Activated T-helper 9 cell treated with anti-CD3 and anti-CD28 coated beads, Interleukin-2, amount 50 U/mL, for 16 hours (primary cell): ENCODE results near the gene MS4A3.
"Not testable (repeated sequence)": the region's sequence is repeated elsewhere in the genome, so short reads cannot be mapped to it uniquely, and the experiment has no call there.

Source experiments
- DNase-seq: peaks from one replicate; pipeline ENCODE4 v3.0.0-alpha.2; 2020; ENCODE audit warnings: low read depth

MS4A3 gene

DNA sequence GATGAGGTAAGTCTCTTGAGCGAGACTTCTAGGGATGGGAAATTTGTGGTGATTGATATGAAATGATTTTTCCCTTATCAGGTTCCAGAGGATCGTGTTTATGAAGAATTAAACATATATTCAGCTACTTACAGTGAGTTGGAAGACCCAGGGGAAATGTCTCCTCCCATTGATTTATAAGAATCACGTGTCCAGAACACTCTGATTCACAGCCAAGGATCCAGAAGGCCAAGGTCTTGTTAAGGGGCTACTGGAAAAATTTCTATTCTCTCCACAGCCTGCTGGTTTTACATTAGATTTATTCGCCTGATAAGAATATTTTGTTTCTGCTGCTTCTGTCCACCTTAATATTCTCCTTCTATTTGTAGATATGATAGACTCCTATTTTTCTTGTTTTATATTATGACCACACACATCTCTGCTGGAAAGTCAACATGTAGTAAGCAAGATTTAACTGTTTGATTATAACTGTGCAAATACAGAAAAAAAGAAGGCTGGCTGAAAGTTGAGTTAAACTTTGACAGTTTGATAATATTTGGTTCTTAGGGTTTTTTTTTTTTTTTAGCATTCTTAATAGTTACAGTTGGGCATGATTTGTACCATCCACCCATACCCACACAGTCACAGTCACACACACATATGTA is 39.1 kb downstream of the MS4A3 start:
- DNase-seq, result no peak

DNA sequence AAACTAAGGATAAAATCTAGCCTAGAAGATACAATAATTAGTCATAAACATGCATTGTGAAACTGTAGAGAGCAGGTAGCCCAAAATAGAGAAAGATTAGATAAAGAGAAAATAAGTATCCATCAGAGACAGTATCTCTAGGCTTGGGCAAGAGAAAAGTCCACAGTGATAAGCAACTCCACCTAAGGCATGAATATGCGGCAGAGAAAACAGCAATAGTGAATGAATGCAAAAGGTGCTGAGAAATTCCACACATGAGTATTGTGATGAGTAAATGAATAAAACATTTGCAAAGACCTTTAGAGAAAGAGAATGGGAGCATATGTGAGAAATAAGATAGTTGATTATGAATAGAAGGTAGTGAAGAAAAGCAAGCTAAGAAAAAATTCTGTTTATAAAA is 40.7 kb downstream of the MS4A3 start:
- DNase-seq, result no peak

DNA sequence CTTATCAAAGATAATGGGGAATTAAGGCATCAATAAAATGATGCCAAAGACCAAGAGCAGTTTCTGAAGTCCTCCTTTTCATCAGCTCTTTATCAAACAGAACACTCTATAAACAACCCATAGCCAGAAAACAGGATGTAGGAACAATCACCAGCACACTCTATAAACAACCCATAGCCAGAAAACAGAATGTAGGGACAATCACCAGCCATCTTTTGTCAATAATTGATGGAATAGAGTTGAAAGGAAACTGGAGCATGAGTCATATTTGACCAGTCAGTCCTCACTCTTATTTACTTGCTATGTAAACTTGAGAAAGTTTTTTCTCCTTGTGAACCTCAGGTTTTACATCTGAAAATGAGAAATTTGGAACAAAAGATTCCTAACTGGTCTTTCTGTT is 42.0 kb downstream of the MS4A3 start:
- no peak for DNase-seq

DNA sequence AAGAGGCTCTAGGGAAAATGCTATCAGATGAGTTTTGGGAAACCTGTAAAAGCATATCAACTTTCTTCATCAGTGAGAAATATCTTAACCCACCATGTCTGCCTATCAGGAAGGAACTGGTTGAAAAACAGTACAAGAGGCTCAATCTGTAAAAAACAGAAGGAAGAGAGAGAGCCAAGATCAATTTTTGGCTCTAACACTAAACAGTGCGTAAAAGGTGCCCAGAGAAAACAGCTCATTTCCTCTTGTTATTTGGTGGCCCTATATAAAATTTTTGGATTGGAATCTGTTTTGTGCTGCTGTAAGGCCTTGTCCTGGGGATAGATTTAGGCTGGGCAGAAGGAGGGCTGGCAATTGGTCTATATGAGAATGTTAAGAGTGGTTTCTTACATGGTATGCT is 44.1 kb downstream of the MS4A3 start:
- DNase-seq, result no peak

DNA sequence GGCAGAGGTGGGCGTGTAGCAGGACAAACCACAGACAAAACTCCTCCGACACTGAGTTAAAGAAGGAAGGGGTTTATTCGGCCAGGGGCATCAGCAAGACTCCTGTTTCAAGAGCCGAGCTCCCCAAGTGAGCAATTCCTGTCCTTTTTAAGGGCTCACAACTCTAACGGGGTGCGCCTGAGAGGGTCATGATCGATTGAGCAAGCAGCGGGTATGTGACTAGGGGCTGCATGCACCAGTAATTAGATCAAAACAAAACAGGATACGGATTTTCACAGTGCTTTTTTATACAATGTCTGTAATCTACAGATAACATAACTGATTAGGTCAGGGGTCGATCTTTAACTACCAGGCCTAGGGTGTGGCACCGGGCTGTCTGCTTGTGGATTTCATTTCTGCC is 44.9 kb downstream of the MS4A3 start:
- not testable (repeated sequence) for DNase-seq

DNA sequence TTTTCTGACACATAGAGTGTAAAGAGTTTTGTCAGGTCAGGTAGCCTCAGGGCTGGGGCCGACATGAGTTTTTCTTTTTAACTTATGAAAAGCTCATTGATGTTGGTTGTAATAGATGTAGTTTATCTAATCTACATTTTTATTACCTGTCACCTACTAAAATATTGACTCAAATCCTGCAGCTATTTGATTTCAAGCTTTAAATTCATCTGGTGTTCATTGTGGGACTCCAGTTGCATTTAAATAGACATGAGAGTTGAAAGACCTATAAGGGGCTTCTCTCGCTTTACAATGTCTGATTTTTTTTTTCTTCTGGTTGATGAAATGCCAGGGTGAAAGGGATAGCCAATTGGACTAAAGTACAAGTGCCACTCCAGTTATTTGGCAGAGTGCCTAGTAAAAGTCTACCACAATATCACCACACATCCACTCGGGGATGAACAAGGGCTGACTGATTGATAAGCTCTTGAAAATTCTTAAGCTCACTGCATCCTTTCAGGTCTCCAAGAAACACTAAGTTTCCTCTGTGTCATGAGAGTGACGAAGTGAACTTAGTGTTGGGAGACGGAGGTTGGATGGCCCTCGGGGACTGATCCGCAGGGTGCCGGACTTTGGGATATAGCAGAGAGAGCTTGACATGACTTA is 48.1 kb downstream of the MS4A3 start:
- DNase-seq, result not testable (repeated sequence)

DNA sequence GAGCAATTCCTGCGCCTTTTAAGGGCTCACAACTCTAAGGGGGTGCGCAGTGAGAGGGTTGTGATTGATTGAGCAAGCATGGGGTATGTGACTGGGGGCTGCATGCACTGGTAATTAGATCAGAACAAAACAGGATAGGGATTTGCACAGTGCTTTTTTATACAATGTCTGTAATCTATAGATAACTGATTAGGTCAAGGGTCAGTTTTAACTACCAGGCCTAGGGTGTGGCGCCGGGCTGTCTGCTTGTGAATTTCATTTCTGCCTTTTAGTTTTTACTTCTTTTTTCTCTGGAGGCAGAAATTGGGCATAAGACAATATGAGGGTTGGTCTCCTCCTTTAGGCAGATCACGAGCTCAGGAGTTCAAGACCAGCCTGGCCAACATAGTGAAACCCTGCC is 52.2 kb downstream of the MS4A3 start:
- DNase-seq, result not testable (repeated sequence)

DNA sequence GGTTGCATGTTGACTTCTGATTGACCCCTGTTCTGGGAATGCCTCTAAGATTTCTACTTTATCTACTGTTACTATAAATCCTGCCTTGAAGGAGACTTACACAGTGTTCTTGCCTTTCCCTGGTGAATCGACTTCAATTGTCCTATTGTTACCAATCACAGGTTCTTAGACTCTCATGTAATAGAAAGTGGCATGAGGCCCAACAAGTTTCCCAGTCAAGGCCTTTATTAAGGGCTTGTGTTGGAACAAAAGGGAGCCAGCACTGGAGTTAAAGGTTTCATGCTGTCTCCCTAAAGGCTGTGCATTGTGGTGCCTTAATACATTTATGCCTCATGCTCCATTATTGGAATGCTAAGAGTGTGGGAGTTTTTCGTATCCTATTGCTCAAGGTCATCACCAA is 55.3 kb downstream of the MS4A3 start:
- no peak for DNase-seq

DNA sequence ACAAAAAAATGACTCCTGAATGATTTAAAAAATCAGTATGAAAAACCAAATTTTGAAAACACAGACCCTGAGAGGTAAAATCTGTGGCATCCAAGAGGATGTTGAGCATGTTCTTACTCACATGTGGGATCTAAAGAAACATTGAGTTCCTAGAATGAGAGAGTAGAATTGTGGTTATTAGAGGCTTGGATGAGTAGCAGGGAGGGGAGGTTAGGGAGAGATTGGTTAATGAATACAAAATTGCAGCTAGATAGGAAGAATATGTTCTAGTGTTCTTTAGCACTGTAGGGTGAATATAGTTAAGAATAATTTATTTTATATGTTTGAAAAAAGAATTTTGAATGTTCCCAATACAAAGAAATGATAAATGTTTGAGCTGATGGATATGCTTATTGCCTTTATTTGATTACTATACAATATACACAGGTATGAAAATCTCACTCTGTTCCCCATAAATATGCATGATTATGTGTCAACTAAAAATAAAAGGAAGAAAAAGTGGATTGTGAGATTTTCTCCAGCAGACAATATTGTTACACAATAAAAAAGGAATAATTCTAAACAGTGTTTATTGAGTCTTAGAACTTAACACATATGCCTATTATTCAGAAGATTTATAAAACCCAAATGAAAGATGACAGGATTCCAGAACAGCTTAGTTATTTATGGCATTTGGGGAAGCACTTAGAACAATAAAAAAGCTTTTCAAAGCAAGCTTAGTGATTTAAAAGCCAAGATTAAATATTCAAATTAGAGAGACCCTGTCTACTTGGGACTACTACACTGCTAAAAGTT is 60.7 kb downstream of the MS4A3 start:
- no peak for DNase-seq

DNA sequence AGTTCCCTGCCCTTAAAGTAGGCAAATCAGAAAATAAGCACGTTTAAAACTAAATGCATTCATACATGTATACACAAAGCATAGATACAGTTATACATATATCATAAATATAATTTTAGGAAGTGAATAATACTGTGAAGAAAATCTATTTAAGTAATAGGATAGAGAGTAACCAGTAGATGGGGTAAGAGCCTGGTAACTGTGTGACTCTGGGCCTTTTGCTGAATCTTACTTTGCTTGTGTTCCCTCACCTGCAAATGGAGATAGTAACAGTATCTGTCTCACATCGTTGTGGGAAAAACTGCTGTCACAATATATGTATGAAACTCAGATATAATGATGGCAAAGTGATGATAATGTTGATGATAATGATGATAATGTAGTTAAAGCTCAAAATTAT is 61.9 kb downstream of the MS4A3 start:
- DNase-seq, result no peak

DNA sequence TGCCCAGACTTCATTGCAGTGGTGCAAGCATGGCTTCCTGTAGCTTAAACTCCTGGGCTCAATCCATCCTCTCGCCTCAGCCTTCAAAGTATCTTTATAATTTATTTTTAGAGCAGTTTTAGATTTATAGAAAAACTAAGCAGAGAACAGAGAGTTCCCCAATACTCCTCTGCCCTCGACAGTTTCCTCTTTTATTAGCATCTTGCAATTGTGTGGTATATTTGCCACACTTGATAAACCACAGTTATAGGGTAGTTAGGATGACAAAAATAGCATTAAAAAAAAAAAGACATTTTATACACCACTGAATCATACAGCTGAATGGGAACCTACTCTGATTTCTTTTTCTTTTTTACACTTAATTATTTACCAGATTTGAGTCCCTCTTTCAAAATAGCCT is 63.2 kb downstream of the MS4A3 start:
- no peak for DNase-seq
